Skeletal muscle cell (primary cell): ENCODE data around the gene RNF32.
"Not testable (repeated sequence)": the region's sequence is repeated elsewhere in the genome, so short reads cannot be mapped to it uniquely, and the experiment has no call there.

Experiments used
- DNase-seq: peaks from one replicate; pipeline ENCODE4 v3.0.0-alpha.2; 2010; ENCODE audit warnings: low read depth
- H3K4me3 ChIP-seq: 2 replicates; pipeline ENCODE4 v1.5.1; 2011; ENCODE audit warnings: low read depth, mild to moderate bottlenecking, control low read depth, low read length, moderate library complexity

The RNF32 gene

GRCh38 chr7:156611014-156612010 lies 29.3 kb upstream of the RNF32 start:
- no peak overlapping the region for H3K4me3 ChIP-seq
- no peak for DNase-seq

- DNase-seq, result no peak
- no peak overlapping the region for H3K4me3 ChIP-seq
These were observed 27.6 kb upstream of the RNF32 start for GRCh38 chr7:156612930-156613329.

- H3K4me3 ChIP-seq, result no peak overlapping the region
- no peak for DNase-seq
These were observed 25.9 kb upstream of the RNF32 start for GRCh38 chr7:156614434-156615264.

GRCh38 chr7:156616269-156617202 lies 24.0 kb upstream of the RNF32 start:
- DNase-seq, result no peak
- peak overlapping the region; percentile 13 for H3K4me3 ChIP-seq

GRCh38 chr7:156617215-156617614 lies 23.4 kb upstream of the RNF32 start:
- no peak overlapping the region for H3K4me3 ChIP-seq
- DNase-seq, result no peak

GRCh38 chr7:156618078-156618779 lies 22.3 kb upstream of the RNF32 start:
- DNase-seq, result no peak
- H3K4me3 ChIP-seq, result no peak overlapping the region

GRCh38 chr7:156618780-156619367 lies 21.7 kb upstream of the RNF32 start:
- no peak for DNase-seq
- H3K4me3 ChIP-seq, result no peak overlapping the region

- not testable (repeated sequence) for H3K4me3 ChIP-seq
These were observed 20.9 kb upstream of the RNF32 start for GRCh38 chr7:156619488-156620290.

GRCh38 chr7:156620291-156620675 lies 20.3 kb upstream of the RNF32 start:
- DNase-seq, result no peak
- H3K4me3 ChIP-seq, result no peak overlapping the region

More at GRCh38 chr7:156619488-156620290, 20.9 kb upstream of the RNF32 start:
- DNase-seq, result not testable (repeated sequence)

GRCh38 chr7:156621652-156622051 lies 18.9 kb upstream of the RNF32 start:
- H3K4me3 ChIP-seq, result no peak overlapping the region
- DNase-seq, result no peak

GRCh38 chr7:156625580-156625979 lies 15.0 kb upstream of the RNF32 start:
- no peak for DNase-seq
- no peak overlapping the region for H3K4me3 ChIP-seq

GRCh38 chr7:156626220-156626895 lies 14.2 kb upstream of the RNF32 start:
- DNase-seq, result no peak
- no peak overlapping the region for H3K4me3 ChIP-seq

GRCh38 chr7:156628562-156628961 lies 12.0 kb upstream of the RNF32 start:
- no peak for DNase-seq
- H3K4me3 ChIP-seq, result no peak overlapping the region

GRCh38 chr7:156629873-156630272 lies 10.7 kb upstream of the RNF32 start:
- DNase-seq, result no peak
- H3K4me3 ChIP-seq, result no peak overlapping the region

GRCh38 chr7:156634117-156634516 lies 6.5 kb upstream of the RNF32 start:
- no peak for DNase-seq
- no peak overlapping the region for H3K4me3 ChIP-seq

- no peak overlapping the region for H3K4me3 ChIP-seq
- no peak for DNase-seq
These were observed 4.8 kb upstream of the RNF32 start for GRCh38 chr7:156635529-156636385.
